NCI-H1092 treated with DMSO at 0.1 percent for 48 hours (cell line): ENCODE data around the gene PEF1.
A peak's percentile ranks its signal among the peaks of the same experiment; 100 is the strongest.

Experiments
- DNase-seq: peaks from one replicate; lab custom pipeline; 2025; lab: John Stamatoyannopoulos, UW

PEF1 gene

GRCh38 chr1:31671147-31671546 is 26.5 kb upstream of the PEF1 start:
- DNase-seq = no peak

GRCh38 chr1:31670593-31670964 is 25.9 kb upstream of the PEF1 start:
- DNase-seq = no peak

DNA sequence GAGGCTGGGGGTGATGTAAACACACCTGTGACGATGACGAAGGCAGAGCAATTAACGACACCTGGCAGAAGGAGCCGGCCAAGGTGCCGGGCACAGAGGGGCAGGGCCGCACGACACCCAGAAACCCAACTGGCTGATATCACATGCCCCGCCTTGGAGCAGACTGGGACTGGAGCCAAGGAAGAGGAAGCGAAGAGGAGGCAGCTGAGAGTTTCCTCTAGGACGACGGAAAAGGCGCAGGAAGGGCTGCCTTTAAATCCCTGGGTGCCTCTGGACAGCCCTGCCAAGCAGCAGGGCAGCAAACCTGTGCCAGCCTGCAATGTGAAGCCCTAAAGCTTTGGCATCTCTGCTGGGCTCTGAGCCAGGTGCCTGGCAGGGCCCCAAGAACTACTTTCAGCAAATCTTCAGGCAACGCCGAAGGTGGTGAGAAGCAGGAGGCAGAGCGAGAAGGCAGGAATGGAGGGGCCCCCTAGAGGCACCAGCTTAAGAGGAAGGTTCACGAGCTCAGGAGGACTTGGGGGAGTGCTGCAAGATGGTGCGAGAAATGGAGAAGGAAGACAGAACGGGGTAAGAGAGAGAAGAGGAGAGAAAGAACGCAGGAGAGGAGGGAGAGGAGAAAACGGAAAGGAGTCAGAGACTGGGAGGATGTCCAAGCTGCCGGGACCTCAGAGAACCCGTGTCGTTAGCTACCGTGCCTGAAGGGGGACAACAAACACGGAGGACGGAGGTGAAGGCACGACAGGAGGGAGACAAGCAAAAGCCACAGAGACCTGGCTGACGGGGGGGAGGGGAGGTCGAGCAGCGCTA is 25.3 kb upstream of the PEF1 start:
- DNase-seq = peak; percentile 80

- DNase-seq = no peak
Measured at GRCh38 chr1:31669433-31669785, 24.7 kb upstream of the PEF1 start.

DNA sequence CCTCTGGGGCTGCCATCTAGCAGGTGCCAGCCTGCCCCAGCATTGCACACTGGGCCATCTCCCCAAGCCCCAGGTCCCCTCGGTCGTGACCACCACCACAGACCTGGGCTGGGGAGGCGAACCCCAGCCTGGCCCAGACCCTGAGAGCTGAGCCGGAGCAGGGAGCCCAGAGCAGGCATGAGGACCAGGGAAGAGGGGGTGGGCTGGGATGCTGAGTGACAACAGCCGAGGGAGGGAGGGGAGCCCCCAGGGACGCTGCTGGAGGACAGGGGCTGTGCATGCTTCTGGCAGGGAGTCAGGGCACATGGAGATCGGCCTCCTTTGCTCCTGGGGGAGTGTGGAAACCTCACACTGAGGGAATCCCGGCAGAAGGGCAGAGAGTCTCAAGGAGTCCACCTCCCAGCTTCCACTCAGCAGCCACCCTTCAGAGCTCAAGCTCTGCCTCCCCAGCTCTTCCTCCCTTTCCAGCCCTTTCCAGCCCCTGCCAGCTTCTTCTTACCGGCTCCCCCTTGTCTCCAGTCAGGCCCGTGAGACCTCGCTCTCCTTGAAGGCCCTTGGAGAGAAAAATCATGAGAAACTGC is 23.7 kb upstream of the PEF1 start:
- no peak for DNase-seq

- DNase-seq = no peak
Measured at GRCh38 chr1:31667065-31667785, 22.5 kb upstream of the PEF1 start.

GRCh38 chr1:31666263-31666963 is 21.7 kb upstream of the PEF1 start:
- no peak for DNase-seq

GRCh38 chr1:31665234-31665878 is 20.7 kb upstream of the PEF1 start:
- no peak for DNase-seq

GRCh38 chr1:31664528-31664927 is 19.9 kb upstream of the PEF1 start:
- no peak for DNase-seq

GRCh38 chr1:31663622-31664452 is 19.2 kb upstream of the PEF1 start:
- DNase-seq = peak; percentile 12

DNA sequence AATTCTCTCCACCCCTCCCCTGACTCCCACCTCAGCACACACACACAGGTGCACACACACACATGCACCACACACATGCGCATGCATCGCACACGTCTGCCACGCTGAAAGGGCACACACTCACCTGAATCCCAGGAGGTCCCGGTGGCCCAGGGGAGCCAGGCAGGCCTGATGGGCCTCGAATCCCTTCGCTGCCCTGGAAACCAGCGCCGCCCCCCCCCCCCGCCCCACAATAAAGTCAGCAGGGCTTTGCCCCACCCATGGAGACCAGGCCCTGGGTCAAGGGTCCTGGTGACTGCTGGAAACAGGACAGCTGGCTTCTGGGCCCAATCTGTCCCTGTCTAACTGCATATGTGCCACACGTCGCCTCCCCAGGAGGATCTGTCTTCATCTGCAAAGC is 17.8 kb upstream of the PEF1 start:
- no peak for DNase-seq

DNA sequence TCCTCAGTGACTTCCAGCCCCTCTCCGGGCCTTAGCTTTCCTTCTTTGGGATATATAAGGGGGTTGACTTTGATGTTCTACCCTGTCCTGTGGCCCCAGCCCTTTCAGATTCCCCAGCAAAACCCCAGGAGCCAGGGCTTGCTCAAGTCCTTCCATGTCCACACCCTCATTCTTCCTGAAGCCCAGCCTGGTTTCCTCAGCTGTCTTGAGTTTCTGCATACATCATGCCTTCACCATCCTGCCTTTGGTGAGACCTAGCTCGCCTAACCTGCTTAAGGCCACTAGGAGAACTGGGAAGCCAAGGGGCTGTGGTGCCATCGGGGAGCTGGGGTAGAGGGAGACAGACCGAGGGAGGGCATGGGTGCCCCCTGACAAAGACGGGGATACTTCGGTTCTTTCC is 17.2 kb upstream of the PEF1 start:
- DNase-seq = no peak

DNA sequence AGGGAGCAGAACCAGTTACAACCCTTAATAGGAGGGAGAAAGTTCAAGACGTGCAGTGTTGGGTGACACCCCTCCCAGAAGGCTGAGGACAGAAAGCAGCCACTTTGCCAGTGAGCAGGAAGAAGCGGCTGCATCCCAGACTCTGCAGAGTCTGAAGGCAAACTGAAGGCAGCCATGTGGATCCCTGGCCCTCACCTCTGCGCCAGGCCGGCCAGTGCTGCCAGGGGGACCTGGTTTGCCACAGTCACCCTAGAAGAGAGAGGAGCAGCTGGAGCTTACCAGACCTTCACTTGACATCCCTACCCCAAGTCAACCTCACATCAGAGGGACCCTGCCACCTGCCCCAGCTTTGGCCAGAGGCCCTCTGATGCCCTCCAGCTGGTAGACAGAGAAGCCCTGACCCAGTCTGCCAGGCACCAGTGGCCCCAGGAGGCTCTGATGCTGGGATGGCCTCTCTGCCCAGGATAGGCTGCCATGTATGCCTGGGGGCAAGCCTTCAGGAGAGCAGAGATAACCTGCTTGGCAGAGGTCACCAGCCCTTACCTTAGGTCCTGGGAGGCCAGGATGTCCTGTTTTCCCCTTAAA is 16.3 kb upstream of the PEF1 start:
- DNase-seq = no peak

DNA sequence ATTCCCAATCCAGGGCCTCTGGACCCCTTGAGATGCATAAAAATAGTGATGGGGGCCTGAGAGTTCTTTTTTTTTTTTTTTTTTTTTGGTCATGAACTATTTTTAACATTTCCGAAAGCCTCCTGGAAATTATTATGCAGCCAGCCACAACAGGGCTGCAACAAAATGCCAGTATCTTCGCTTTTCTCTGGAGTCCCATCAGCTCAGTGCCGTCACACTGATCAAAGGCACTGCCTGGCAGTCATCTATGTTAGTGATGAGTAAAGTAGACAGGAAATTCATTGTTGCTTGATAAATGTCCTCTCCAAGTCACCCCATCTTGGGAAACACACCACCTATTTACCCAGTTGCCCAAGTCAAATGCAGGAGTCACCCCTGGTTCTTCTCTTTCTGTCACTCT is 15.2 kb upstream of the PEF1 start:
- no peak for DNase-seq

- no peak for DNase-seq
Measured at GRCh38 chr1:31658721-31659120, 14.0 kb upstream of the PEF1 start.

- no peak for DNase-seq
Measured at GRCh38 chr1:31657972-31658510, 13.4 kb upstream of the PEF1 start.

DNA sequence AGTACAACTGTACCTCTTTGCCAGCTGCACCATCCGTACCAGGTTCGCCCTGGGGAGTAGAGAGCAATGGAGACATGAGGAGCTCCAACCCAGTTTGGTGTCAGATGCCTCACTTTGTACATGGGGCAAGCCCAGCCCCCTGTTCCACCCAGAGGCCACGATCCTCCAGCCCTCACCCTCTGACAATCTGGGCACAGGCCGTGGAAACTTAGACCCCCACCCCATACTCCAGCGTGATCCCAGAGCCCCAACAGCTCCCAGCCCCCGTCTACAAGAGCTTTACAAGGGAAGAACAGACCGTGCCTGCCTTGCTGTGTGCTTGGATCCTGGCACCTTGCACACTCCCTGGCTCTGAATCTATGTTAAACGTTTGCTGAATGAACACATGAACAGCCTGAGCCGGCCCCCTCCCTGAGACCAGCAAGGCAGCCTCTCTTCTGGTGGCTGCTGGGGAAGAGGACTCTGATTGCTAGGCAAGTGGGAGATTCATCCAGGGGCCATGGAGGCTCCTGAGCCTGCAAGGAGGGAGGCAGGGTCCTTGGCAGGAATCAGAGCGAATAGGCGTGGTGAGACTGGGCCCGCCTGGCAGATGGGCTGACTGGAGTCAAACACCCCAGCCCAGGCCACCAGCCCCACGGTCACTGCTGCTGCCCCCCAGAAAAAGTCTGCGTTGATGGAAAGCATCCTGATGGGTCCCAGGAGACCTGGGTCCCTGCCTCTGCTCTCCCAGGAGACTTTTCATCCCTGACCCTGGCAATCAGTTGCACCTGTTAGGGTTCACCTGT is 12.5 kb upstream of the PEF1 start:
- DNase-seq = no peak

- no peak for DNase-seq
Measured at GRCh38 chr1:31655756-31656155, 11.1 kb upstream of the PEF1 start.

GRCh38 chr1:31655104-31655503 is 10.4 kb upstream of the PEF1 start:
- no peak for DNase-seq

DNA sequence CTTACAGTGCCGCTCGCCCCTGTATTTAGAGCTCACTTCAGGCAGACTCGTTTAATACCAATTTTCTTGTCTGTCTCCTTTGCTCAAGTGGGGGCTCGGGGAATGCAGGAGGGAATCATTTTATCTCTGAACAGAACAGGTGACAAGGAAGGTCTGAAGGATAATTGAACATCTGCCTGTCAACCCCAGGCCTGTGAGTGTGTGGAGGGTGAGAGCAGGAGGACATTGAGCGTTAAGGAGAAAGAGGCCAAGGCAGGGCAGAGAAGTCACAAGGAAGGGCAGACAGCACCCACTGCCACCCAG is 9.7 kb upstream of the PEF1 start:
- DNase-seq = no peak
